HepG2 (cell line): ENCODE results near the gene CISD3. TPM values are rescaled to one million over a fixed set of nuclear protein-coding genes. Genes with fewer than 3 reads are reported as not detected.

Experiments
- CHD2 ChIP-seq: IDR thresholded peaks from 2 replicates; pipeline ENCODE4 v1.6.1; 2011; ENCODE audit warnings: low read depth, low read length, improper control_type of control experiment
- DBP ChIP-seq: sonication (generic); formaldehyde crosslinking; IDR thresholded peaks from 2 replicates; pipeline ENCODE4 v1.4.0; 2020; ENCODE audit warnings: missing genetic modification reagents; ENCODE audit errors: not compliant biosample characterization
- KIAA2018 ChIP-seq: sonication (generic); formaldehyde crosslinking; IDR thresholded peaks from 2 replicates; pipeline ENCODE4 v1.5.0; 2020; ENCODE audit warnings: mild to moderate bottlenecking, missing genetic modification reagents, borderline replicate concordance
- NKX3-1 ChIP-seq: sonication (generic); formaldehyde crosslinking; IDR thresholded peaks from 2 replicates; pipeline ENCODE4 v1.5.0; 2020; ENCODE audit warnings: missing genetic modification reagents
- SOX13 ChIP-seq, 3 experiments: fragments of 450-650 bp in 1 of 3; sonication (generic) in 1 of 3; formaldehyde crosslinking in 1 of 3; IDR thresholded peaks in 2 of 3; conservative IDR thresholded peaks in 1 of 3; 2 replicates each; pipeline versions ENCODE4 v1.5.0 to v1.6.1; 2016 to 2020; ENCODE audit warnings: antibody characterized with exemption in 1 of 3, mild to moderate bottlenecking in 1 of 3, missing compliant biosample characterization in 1 of 3, missing genetic modification reagents in 1 of 3, moderate library complexity in 1 of 3
- ZBTB42 ChIP-seq: sonication (generic); formaldehyde crosslinking; IDR thresholded peaks from 2 replicates; pipeline ENCODE4 v1.5.0; 2020; ENCODE audit warnings: mild to moderate bottlenecking, missing genetic modification reagents
- ZEB1 ChIP-seq: IDR thresholded peaks from 2 replicates; pipeline ENCODE4 v1.6.1; 2012; ENCODE audit warnings: mild to moderate bottlenecking, low read depth, inconsistent platforms; ENCODE audit not compliant: insufficient replicate concordance
- ZFP82 ChIP-seq: sonication (generic); formaldehyde crosslinking; IDR thresholded peaks from 2 replicates; pipeline ENCODE4 v1.5.1; 2020; ENCODE audit warnings: mild to moderate bottlenecking, missing genetic modification reagents, borderline replicate concordance
- ZFX ChIP-seq: sonication (generic); formaldehyde crosslinking; IDR thresholded peaks from 2 replicates; pipeline ENCODE4 v1.4.0; 2020; ENCODE audit warnings: mild to moderate bottlenecking, low read depth, missing genetic modification reagents, moderate library complexity
- ZNF326 ChIP-seq: sonication (generic); formaldehyde crosslinking; IDR thresholded peaks from 2 replicates; pipeline ENCODE4 v1.4.0; 2020; ENCODE audit warnings: missing genetic modification reagents, borderline replicate concordance
- ZNF552 ChIP-seq: sonication (generic); formaldehyde crosslinking; IDR thresholded peaks from 2 replicates; pipeline ENCODE4 v1.9.0; 2022; ENCODE audit warnings: missing genetic modification reagents, mild to moderate bottlenecking, borderline replicate concordance
- ZNF598 ChIP-seq: sonication (generic); formaldehyde crosslinking; IDR thresholded peaks from 2 replicates; pipeline ENCODE4 v1.5.1; 2020; ENCODE audit warnings: mild to moderate bottlenecking, missing genetic modification reagents, borderline replicate concordance
- ZNF792 ChIP-seq: IDR thresholded peaks from 2 replicates; pipeline ENCODE4 v1.6.1; 2016
- ZSCAN29 ChIP-seq: sonication (generic); formaldehyde crosslinking; conservative IDR thresholded peaks from 2 replicates; pipeline ENCODE4 v1.4.0; 2020; ENCODE audit warnings: mild to moderate bottlenecking, missing genetic modification reagents
- polyA plus RNA-seq, 8 experiments: library from polyadenylated mRNA; depleted of rRNA in 3 of 8; stranded (reverse) in 7 of 8; unstranded in 1 of 8; fragments of >200 nt; fragmentation: Illumina TruSeq in 4 of 8; extraction: Trizol in 4 of 8; gene quantifications; 2 replicates each; pipeline versions ENCODE4 v1.2.1 to v1.2.3, GENCODE V29; 2011 to 2016; ENCODE audit warnings: low read depth in 4 of 8, missing spikeins in 1 of 8, mixed read lengths in 1 of 8; ENCODE audit not compliant: insufficient read depth in 1 of 8
- total RNA-seq, 5 experiments: library from RNA; depleted of rRNA; stranded (reverse); fragments of >200 nt; fragmentation: Illumina TruSeq; extraction: Trizol; gene quantifications; 2 replicates each; pipeline ENCODE4 v1.2.3, GENCODE V29; 2016; ENCODE audit warnings: low read depth in 1 of 5
- TF ChIP-seq, protein P1 (sequence below): sonication (generic); formaldehyde crosslinking; conservative IDR thresholded peaks from 2 replicates; pipeline ENCODE4 v1.4.0; 2020; ENCODE audit warnings: mild to moderate bottlenecking, missing genetic modification reagents, moderate library complexity

Gene CISD3
- total and polyA plus RNA-seq, 2 of the 13 experiments (the other 11 are each of a cell fraction or from before 2014, with no cell fraction given) = 30.0 to 34.1 TPM

DNA sequence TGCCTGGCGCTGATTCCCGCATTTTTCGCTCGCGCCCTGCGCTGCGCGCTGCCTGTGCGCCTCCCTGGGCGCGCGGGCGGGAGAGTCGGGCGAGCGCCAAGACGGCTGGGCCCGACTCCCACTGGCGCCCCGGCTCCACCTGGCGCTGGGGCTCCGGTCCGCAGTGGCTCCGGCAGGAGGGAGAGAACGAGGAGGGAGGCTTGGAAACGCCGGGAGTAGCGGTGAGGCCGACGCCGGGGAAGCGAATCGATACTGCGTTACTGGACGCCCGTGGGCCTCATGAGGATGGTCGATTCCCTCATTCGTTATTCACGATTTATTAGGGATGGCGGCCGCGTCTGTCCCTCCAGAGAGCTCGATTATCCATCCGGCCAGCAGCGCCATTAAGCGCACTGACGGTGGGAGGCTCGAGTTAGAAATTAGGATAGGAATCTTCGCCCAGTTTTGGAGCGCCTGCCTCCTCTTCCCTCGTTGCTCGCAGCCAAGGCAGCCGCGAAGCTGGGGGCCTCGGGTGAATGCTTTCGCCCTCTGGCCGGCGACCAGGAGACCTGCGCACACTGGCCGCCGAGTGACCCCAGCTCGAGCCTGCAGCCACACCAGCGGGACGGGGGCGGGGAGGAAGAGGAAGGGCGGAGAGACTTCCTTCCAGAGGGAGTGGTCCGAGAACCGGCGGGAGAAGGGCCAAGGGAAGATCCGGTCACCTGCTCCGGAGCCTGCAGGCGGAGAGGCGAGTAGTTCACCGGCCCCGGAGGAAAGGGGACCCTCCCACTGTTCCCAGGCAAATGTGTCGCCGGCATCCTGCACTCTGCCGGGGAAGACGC lies 19.3 kb downstream of the CISD3 start (continued):
- TF ChIP-seq ZFP82 (peak; percentile 49; the same call in 1 of the 2 replicates), CHD2 (no peak), ZEB1 (peak; percentile 14), KIAA2018 (no peak; the same call in 1 of the 2 replicates), ZNF792 (CRISPR knock-in tag) (peak; percentile 87; the same call in 1 of the 2 replicates), NKX3-1 (CRISPR knock-in tag) (peak; percentile 67), DBP (CRISPR knock-in tag) (peak; percentile 62), ZNF598 (CRISPR knock-in tag) (no peak; the same call in 1 of the 2 replicates), ZSCAN29 (CRISPR knock-in tag) (peak; percentile 51; the same call in 1 of the 2 replicates), ZNF326 (CRISPR knock-in tag) (0 out of 2 replicates have a peak, but pooled peaks have one; percentile 57), ZBTB42 (peak; percentile 15; the same call in 1 of the 2 replicates), ZFX (CRISPR knock-in tag) (peak; percentile 83), ZNF552 (CRISPR knock-in tag) (no peak), SOX13 (IDR thresholded peaks at IDR 0.05) (no peak), SOX13 (CRISPR knock-in tag; conservative IDR thresholded peaks at IDR 0.05 in 1 of 2, IDR thresholded peaks at IDR 0.05 in 1 of 2) (peak in 1 of 2 experiments; percentile 51; a peak in 2 of 4 replicates)
- TF ChIP-seq, protein P1, sequence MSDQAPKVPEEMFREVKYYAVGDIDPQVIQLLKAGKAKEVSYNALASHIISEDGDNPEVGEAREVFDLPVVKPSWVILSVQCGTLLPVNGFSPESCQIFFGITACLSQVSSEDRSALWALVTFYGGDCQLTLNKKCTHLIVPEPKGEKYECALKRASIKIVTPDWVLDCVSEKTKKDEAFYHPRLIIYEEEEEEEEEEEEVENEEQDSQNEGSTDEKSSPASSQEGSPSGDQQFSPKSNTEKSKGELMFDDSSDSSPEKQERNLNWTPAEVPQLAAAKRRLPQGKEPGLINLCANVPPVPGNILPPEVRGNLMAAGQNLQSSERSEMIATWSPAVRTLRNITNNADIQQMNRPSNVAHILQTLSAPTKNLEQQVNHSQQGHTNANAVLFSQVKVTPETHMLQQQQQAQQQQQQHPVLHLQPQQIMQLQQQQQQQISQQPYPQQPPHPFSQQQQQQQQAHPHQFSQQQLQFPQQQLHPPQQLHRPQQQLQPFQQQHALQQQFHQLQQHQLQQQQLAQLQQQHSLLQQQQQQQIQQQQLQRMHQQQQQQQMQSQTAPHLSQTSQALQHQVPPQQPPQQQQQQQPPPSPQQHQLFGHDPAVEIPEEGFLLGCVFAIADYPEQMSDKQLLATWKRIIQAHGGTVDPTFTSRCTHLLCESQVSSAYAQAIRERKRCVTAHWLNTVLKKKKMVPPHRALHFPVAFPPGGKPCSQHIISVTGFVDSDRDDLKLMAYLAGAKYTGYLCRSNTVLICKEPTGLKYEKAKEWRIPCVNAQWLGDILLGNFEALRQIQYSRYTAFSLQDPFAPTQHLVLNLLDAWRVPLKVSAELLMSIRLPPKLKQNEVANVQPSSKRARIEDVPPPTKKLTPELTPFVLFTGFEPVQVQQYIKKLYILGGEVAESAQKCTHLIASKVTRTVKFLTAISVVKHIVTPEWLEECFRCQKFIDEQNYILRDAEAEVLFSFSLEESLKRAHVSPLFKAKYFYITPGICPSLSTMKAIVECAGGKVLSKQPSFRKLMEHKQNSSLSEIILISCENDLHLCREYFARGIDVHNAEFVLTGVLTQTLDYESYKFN = peak; percentile 67
